BE2C (cell line): ENCODE results near the gene THRA.

Experiments
- DNase-seq: peaks from one replicate; pipeline ENCODE4 v3.0.0-alpha.2; 2020
- H3K27me3 ChIP-seq: fragments of 250-450 bp; sonication (Bioruptor Pico); 2 replicates; pipeline ENCODE4 v1.5.1; 2020; ENCODE audit warnings: mild to moderate bottlenecking
- H3K36me3 ChIP-seq: fragments of 250-450 bp; sonication (Bioruptor Pico); 2 replicates; pipeline ENCODE4 v1.5.1; 2020; ENCODE audit warnings: mild to moderate bottlenecking
- H3K4me1 ChIP-seq: fragments of 250-450 bp; sonication (Bioruptor Pico); 2 replicates; pipeline ENCODE4 v1.5.1; 2020
- H3K4me3 ChIP-seq: 2 replicates; pipeline ENCODE4 v1.5.1; 2011; ENCODE audit warnings: low read depth, low read length
- H3K9me3 ChIP-seq: fragments of 250-450 bp; sonication (Bioruptor Pico); 2 replicates; pipeline ENCODE4 v1.5.1; 2020
- TF ChIP-seq, protein P1 (sequence below): IDR thresholded peaks from 2 replicates; pipeline ENCODE4 v1.5.1; 2012; ENCODE audit warnings: mild to moderate bottlenecking, low read depth, low read length

THRA gene

DNA sequence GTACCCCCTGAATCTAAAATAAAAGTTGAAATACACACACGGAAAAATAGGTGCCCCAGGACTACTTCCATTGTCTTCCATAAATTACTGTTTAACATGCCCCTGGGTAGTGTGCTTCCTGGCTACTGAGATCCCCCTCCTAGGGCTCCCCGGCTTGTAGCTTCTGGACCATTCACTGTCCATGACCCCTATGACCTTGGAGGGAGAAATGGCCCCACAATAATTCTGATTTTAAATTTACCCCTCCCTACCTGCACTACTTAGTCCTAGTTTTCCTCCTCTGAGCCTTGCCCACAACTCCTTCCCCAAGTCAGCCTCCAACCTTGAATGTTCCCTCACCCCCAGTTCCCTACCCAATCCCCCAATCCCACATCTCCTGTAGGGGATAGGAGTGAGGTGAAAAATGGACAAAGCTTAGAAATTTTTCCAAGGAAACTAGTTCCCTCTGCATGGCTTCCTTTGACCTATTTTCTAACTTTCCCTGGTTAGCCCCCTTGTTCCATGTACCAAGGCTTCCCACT, 49.5 kb downstream of the THRA start:
- DNase-seq = no peak
- Histone ChIP-seq H3K4me3 (no peak overlapping the region), H3K9me3 (no peaks in the 10 kb centered on the region), H3K36me3 (no peaks in the 10 kb centered on the region), H3K4me1 (peaks cover 37% of the 10 kb centered on the region), H3K27me3 (no peaks in the 10 kb centered on the region)
- TF ChIP-seq, protein P1, sequence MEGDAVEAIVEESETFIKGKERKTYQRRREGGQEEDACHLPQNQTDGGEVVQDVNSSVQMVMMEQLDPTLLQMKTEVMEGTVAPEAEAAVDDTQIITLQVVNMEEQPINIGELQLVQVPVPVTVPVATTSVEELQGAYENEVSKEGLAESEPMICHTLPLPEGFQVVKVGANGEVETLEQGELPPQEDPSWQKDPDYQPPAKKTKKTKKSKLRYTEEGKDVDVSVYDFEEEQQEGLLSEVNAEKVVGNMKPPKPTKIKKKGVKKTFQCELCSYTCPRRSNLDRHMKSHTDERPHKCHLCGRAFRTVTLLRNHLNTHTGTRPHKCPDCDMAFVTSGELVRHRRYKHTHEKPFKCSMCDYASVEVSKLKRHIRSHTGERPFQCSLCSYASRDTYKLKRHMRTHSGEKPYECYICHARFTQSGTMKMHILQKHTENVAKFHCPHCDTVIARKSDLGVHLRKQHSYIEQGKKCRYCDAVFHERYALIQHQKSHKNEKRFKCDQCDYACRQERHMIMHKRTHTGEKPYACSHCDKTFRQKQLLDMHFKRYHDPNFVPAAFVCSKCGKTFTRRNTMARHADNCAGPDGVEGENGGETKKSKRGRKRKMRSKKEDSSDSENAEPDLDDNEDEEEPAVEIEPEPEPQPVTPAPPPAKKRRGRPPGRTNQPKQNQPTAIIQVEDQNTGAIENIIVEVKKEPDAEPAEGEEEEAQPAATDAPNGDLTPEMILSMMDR = no peak

DNA sequence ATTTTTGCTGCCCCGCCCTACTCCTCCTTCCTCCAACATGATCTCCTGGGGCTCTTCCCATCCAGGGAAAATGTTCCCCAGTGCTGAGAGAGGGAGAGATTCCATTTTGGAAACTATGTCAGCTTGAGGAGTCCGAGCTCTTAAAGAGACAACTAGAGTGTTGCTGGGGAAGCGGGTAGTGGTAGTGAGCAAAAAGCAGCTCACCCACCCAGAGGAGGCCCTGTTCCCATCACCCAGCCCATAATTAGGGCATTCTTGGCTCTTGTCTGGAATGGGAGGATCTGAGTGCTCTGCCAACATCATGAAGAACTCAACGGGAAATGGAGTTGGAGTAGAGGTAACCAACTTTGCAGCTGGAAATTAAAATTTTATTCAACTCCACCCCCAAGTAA, 49.9 kb downstream of the THRA start:
- Histone ChIP-seq H3K4me1 (peaks cover 37% of the 10 kb centered on the region), H3K27me3 (no peaks in the 10 kb centered on the region), H3K9me3 (no peaks in the 10 kb centered on the region), H3K36me3 (no peaks in the 10 kb centered on the region), H3K4me3 (0 out of 2 replicates have a peak overlapping the region, but pooled peaks have one; percentile 1)
- TF ChIP-seq, protein P1 = no peak
- no peak for DNase-seq

DNA sequence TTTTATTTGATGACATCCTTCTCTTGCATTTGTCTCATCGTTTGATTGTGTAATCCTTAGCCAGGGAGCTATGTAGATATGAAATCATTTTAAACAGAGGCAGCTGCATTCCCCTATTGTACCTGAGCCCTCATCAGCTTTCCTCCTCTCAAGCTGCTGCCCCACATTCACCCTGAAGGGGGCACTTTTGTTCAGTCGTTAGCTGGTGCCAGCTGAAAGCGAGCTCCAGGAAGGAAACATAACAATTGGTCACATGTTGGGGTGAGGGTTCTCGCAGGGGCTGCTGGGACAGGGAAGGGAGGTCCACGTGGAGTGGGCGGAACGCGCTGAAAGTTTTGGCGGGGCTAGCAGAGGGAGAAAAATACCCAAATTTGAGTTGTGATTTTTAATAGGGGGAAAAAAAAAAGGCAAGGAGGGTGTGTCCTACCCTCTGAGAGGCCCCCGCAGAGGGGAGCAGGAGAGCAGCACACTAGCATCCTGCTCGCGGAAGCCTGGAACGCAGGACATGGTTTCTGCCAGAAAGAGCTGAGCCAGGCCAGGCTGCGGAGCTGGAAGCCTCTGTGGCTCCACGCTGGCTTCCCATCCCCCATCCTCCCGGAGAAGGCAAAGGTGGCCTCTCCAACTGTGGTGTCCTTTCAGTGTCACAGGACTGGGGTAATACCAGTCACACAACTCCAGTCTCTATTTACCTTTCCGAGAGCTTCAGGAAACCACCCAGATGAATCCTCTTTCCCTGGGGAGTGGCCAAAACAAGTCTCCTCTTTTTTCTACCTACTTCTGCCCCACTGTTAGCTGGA, 50.5 kb downstream of the THRA start:
- TF ChIP-seq, protein P1 = peak; percentile 93; the same call in 1 of the 2 replicates
- peak; percentile 92 for DNase-seq
- H3K9me3 ChIP-seq = no peaks in the 10 kb centered on the region
- H3K36me3 ChIP-seq = no peaks in the 10 kb centered on the region
- peak overlapping the region; percentile 58 for H3K4me3 ChIP-seq
- peaks cover 37% of the 10 kb centered on the region for H3K4me1 ChIP-seq
- no peaks in the 10 kb centered on the region for H3K27me3 ChIP-seq

DNA sequence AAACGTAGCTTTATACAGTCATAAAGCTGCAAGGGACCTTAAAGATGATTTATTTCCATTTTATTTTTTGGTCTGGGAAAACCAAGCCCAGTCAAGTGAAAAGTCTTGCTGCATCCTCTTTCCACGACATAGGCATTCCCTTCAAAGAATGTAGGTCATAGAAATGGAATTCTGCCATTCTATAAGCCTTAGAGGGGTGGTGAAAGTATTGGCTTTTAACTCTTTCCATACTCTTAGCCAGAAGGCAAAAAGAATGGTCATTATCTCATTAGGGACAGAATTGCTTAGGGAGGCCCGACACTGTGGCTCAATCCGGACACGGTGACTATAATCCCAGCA, 51.1 kb downstream of the THRA start:
- Histone ChIP-seq H3K9me3 (no peaks in the 10 kb centered on the region), H3K4me3 (peak overlapping the region; percentile 58), H3K4me1 (peaks cover 37% of the 10 kb centered on the region), H3K36me3 (no peaks in the 10 kb centered on the region), H3K27me3 (no peaks in the 10 kb centered on the region)
- no peak for DNase-seq
- TF ChIP-seq, protein P1 = no peak

DNA sequence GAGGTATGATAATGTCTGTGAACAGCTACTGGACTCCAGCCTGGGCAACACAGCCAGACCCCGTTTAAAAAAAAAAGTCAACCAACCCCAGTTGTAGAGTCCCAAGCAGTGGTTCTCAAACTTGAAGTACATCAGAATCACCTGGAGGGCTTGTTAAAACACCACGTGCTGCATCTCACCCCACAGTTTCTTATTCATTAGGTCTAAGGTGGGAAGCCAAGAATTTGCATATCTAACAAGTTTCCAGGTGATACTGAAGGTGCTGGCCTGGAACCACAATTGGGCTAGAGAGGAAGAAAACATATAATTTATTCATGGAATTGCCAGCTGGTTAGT, 52.3 kb downstream of the THRA start:
- Histone ChIP-seq H3K4me1 (peaks cover 32% of the 10 kb centered on the region), H3K27me3 (no peaks in the 10 kb centered on the region), H3K36me3 (no peaks in the 10 kb centered on the region), H3K4me3 (no peak overlapping the region), H3K9me3 (no peaks in the 10 kb centered on the region)
- TF ChIP-seq, protein P1 = no peak
- DNase-seq = no peak

DNA sequence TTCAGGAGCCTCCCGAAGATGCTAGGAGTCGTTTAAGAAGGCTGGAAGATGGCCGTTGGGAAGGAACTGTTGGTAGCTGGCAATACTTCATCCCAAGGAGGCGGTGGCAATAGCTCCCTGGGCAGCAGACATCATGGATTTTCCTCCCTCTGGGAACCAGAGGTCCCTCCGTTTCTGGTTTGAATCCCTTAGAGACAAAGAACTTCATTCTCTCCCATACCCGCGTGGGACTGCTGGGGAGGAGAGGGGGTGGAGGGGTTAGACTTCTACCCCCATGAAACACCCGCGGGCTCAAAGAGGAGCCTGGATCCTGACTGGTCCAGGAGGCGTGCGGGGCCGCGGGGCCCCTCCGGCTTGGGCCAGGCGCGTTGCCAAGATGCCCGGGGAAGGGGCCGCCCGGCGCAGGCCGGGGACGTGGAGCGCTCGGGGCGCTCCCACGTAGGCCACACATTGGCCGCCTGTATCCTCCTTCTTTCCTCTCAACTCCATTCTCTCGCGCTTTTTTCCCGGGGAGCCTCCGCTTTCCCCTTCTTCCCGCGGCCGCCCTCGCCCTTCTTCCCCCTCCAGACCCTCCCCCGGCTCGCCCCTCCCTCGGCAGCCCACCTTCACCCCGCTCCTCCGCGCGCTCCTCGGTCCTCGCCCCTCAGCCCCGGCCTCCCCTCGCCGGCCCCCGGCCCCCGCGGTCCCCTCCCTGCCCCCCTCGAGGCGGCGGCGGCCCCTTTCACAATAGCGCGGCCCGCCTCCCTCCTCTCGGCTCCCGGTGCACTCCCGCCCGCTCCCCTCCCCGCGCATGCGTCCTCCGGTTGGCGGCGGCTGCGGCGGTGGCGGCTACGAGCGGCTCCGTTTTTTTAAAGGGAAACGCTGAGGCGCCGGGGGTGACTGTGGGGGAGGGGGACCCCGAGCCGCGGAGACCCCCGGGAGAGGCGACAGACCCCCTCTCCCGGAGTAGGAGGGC, 58.7 kb downstream of the THRA start, which contains the start of gene MSL1:
MSL1 (plus strand) TSS at position 791 of the 955 bp plus-strand sequence. CDS start 642 bp downstream, outside the sequence.
- Histone ChIP-seq H3K9me3 (no peaks in the 10 kb centered on the region), H3K27me3 (no peaks in the 10 kb centered on the region), H3K36me3 (peaks cover 13% of the 10 kb centered on the region), H3K4me3 (peak within 1 kb of the TSS; percentile 91), H3K4me1 (no peaks in the 10 kb centered on the region)
- DNase-seq = peak; percentile 89
- TF ChIP-seq, protein P1 = no peak
